SK-N-SH (cell line): ENCODE measurements around the gene MAN2A2.

Source experiments
- CTCF ChIP-seq: fragments of 200-600 bp; sonication (generic); IDR thresholded peaks from 2 replicates; pipeline ENCODE4 v1.6.1; 2017; ENCODE audit warnings: antibody characterized with exemption, mild to moderate bottlenecking, moderate library complexity
- EP300 ChIP-seq, 2 experiments: IDR thresholded peaks; 2 replicates each; pipeline versions ENCODE4 v1.4.0 to v1.6.1; 2012; ENCODE audit warnings: borderline replicate concordance in 1 of 2, low read depth in 1 of 2, low read length in 1 of 2
- EZH2phosphoT487 ChIP-seq: fragments of 200-600 bp; sonication (generic); IDR thresholded peaks from 2 replicates; pipeline ENCODE4 v1.6.1; 2017; ENCODE audit warnings: low read depth, mixed run types, mild to moderate bottlenecking, antibody characterized with exemption, moderate library complexity, borderline replicate concordance
- FOXM1 ChIP-seq: IDR thresholded peaks from 2 replicates; pipeline ENCODE4 v1.4.0; 2012; ENCODE audit warnings: low read depth, mild to moderate bottlenecking
- NRF1 ChIP-seq: IDR thresholded peaks from 2 replicates; pipeline ENCODE4 v1.6.1; 2012; ENCODE audit warnings: low read depth, mild to moderate bottlenecking, low read length
- POLR2AphosphoS5 ChIP-seq: IDR thresholded peaks from 2 replicates; pipeline ENCODE4 v1.6.1; 2012; ENCODE audit warnings: low read depth, low read length
- RAD21 ChIP-seq: IDR thresholded peaks from 2 replicates; pipeline ENCODE4 v1.6.1; 2012; ENCODE audit warnings: mild to moderate bottlenecking, low read length
- SMC3 ChIP-seq: IDR thresholded peaks from 2 replicates; pipeline ENCODE4 v1.6.1; 2012; ENCODE audit warnings: low read depth, low read length, improper control_type of control experiment
- TCF12 ChIP-seq: IDR thresholded peaks from 2 replicates; pipeline ENCODE4 v1.4.0; 2012
- TF ChIP-seq, protein P1 (sequence below): IDR thresholded peaks from 2 replicates; pipeline ENCODE4 v1.4.0; 2012; ENCODE audit warnings: low read depth
- TF ChIP-seq, protein P2 (sequence below): IDR thresholded peaks from 2 replicates; pipeline ENCODE4; 2012

- no peak for TF ChIP-seq CTCF
- no peak for TF ChIP-seq FOXM1
- TF ChIP-seq, protein P1, sequence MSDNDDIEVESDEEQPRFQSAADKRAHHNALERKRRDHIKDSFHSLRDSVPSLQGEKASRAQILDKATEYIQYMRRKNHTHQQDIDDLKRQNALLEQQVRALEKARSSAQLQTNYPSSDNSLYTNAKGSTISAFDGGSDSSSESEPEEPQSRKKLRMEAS, result no peak
- no peak for TF ChIP-seq EP300 (IDR thresholded peaks at IDR 0.05; ENCODE audit: borderline replicate concordance in 1 of 2, low read depth in 1 of 2, low read length in 1 of 2)
- no peak for TF ChIP-seq POLR2AphosphoS5
- TF ChIP-seq, protein P2, sequence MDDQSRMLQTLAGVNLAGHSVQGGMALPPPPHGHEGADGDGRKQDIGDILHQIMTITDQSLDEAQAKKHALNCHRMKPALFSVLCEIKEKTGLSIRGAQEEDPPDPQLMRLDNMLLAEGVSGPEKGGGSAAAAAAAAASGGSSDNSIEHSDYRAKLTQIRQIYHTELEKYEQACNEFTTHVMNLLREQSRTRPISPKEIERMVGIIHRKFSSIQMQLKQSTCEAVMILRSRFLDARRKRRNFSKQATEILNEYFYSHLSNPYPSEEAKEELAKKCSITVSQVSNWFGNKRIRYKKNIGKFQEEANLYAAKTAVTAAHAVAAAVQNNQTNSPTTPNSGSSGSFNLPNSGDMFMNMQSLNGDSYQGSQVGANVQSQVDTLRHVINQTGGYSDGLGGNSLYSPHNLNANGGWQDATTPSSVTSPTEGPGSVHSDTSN, result no peak
- no peak for TF ChIP-seq EZH2phosphoT487
- no peak for TF ChIP-seq RAD21
- TF ChIP-seq TCF12, result no peak
- no peak for TF ChIP-seq SMC3
- no peak for TF ChIP-seq NRF1
These were observed 7.6 kb downstream of the MAN2A2 start for GRCh38 chr15:90910441-90911301.
